ENCODE measurements around the gene BCAR3.
"Not testable (repeated sequence)": the region's sequence is repeated elsewhere in the genome, so short reads cannot be mapped to it uniquely, and the experiment has no call there.

BCAR3 gene

GRCh38 chr1:93683234-93683633 is 1.6 kb upstream of the BCAR3 start:
- Mint-ChIP-seq H3K9me3 (no peaks in the 10 kb centered on the region), H3K36me3 (no peaks in the 10 kb centered on the region), H3K4me1 (peaks cover 12% of the 10 kb centered on the region), H3K4me3 (no peak overlapping the region), H3K27ac (no peak overlapping the region)
- ATAC-seq: no peak
- DNase-seq (ENCODE audit: low spot score in 2 of 2): no peak

- H3K36me3 Mint-ChIP-seq: no peaks in the 10 kb centered on the region
- no peak for ATAC-seq
- peaks cover 12% of the 10 kb centered on the region for H3K4me1 Mint-ChIP-seq
- no peak overlapping the region for H3K27ac Mint-ChIP-seq
- no peak for DNase-seq (ENCODE audit: low spot score in 2 of 2)
- peak overlapping the region; percentile 69 for H3K4me3 Mint-ChIP-seq
- H3K9me3 Mint-ChIP-seq: no peaks in the 10 kb centered on the region
Observed at GRCh38 chr1:93681989-93682412, 364 bp upstream of the BCAR3 start.

- Mint-ChIP-seq H3K27ac (no peak overlapping the region), H3K36me3 (no peaks in the 10 kb centered on the region), H3K9me3 (no peaks in the 10 kb centered on the region), H3K4me3 (peak overlapping the region; percentile 69), H3K4me1 (peaks cover 12% of the 10 kb centered on the region)
- DNase-seq (ENCODE audit: low spot score in 2 of 2) (peak; percentile 16 to 62), ATAC-seq (peak; percentile 81)
Observed at GRCh38 chr1:93680420-93681100, 1.1 kb downstream of the BCAR3 start.

DNA sequence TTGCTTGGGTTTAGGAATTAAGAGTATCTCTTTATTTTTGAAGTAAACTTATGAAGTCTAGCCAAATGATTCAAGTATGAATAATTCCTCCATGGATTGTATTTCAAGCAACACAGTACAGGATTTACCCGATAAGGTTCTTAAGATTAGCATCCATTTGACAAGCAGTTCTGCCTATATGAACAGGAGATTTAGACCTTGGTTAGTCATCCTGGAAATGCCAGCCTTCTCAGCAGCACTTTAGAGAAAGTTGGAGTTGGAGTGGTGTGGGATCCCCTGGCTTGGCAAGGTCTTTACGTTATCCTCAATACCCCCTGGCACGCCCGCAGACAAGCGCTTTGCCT is 1.6 kb downstream of the BCAR3 start:
- Mint-ChIP-seq H3K4me1 (peaks cover 12% of the 10 kb centered on the region), H3K36me3 (no peaks in the 10 kb centered on the region), H3K27ac (no peak overlapping the region), H3K9me3 (no peaks in the 10 kb centered on the region), H3K4me3 (no peak overlapping the region)
- ATAC-seq (no peak), DNase-seq (ENCODE audit: low spot score in 2 of 2) (no peak)

- Mint-ChIP-seq H3K27ac (no peak overlapping the region), H3K36me3 (no peaks in the 10 kb centered on the region), H3K4me3 (no peak overlapping the region), H3K9me3 (no peaks in the 10 kb centered on the region), H3K4me1 (peaks cover 12% of the 10 kb centered on the region)
- ATAC-seq (no peak), DNase-seq (ENCODE audit: low spot score in 2 of 2) (no peak)
Observed at GRCh38 chr1:93679546-93679945, 2.1 kb downstream of the BCAR3 start.

DNA sequence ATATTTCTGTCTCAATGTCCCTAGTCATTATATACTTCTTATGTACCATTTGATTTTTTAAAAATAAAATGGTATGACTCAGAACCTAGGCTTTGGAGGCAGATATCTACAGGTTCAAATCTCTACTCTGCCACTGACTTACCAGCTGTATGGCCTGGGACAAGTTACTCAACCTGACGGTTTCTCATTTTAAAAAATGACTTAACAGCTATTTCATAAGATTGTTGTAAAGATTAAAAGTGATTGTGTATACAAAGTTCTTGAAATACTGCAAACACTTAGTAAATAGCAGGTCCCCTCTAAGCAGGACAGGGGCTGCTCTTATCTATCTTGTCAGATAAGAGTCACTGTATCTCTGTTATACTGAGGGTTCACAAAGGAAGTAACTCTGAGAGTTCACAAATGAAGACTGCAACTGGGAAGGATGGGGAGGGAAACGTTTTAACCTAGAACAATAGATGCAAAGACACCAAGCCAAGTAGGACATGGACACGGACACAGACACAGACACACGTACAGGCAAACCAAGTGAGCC is 2.6 kb downstream of the BCAR3 start:
- Mint-ChIP-seq H3K27ac (no peak overlapping the region), H3K9me3 (no peaks in the 10 kb centered on the region), H3K4me1 (peaks cover 12% of the 10 kb centered on the region), H3K4me3 (no peak overlapping the region), H3K36me3 (no peaks in the 10 kb centered on the region)
- ATAC-seq: no peak
- DNase-seq (ENCODE audit: low spot score in 2 of 2): no peak

- DNase-seq (ENCODE audit: low spot score in 2 of 2) (no peak), ATAC-seq (no peak)
- no peak overlapping the region for H3K4me3 Mint-ChIP-seq
- H3K9me3 Mint-ChIP-seq: no peaks in the 10 kb centered on the region
- no peaks in the 10 kb centered on the region for H3K36me3 Mint-ChIP-seq
- H3K4me1 Mint-ChIP-seq: peaks cover 12% of the 10 kb centered on the region
- no peak overlapping the region for H3K27ac Mint-ChIP-seq
Observed at GRCh38 chr1:93678491-93678890, 3.1 kb downstream of the BCAR3 start.

- Mint-ChIP-seq H3K4me3 (no peak overlapping the region), H3K27ac (no peak overlapping the region), H3K36me3 (no peaks in the 10 kb centered on the region), H3K9me3 (no peaks in the 10 kb centered on the region), H3K4me1 (peaks cover 12% of the 10 kb centered on the region)
- DNase-seq (ENCODE audit: low spot score in 2 of 2) (no peak), ATAC-seq (no peak)
Observed at GRCh38 chr1:93677729-93678128, 3.9 kb downstream of the BCAR3 start.

DNA sequence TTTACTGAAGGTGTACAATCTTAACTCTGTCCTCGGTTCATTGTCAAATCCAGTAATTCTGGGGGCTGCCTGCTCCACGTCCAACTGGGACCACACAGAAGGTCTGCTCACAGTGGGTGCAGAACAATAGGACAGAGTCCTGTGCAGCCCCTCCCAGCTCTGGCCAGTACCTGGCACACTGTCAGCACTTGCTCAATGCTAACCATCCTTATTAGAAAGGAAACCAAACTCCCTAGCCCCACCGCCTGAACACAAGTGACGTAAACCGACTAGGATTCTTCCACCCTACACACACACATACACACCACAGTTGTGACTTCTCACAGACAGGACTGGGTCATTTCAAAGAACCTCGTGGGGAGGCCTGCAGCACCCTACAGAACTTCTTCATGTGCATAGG is 5.2 kb downstream of the BCAR3 start:
- Mint-ChIP-seq H3K4me1 (peaks cover 6% of the 10 kb centered on the region), H3K36me3 (no peaks in the 10 kb centered on the region), H3K9me3 (no peaks in the 10 kb centered on the region), H3K27ac (no peak overlapping the region), H3K4me3 (no peak overlapping the region)
- no peak for ATAC-seq
- no peak for DNase-seq (ENCODE audit: low spot score in 2 of 2)

DNA sequence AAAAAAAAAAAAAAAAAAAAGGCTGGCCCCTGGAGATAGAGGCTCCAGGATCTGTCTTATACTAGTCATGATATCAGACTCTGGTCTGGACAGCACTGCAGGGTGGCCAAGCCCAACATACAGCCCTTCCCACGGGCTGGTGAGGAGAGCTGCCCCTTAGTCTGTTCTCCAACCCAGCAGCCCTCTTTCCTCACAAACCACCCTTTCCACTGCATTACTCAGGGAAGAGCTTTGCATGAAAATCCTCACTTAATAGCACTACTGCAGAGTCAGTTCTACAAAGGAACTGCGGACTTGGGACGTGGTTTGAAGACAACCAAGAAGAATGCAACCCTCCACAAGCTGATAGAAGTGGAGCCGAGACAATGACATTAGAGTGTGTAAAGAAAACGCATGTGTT is 5.7 kb downstream of the BCAR3 start:
- no peaks in the 10 kb centered on the region for H3K36me3 Mint-ChIP-seq
- H3K4me1 Mint-ChIP-seq: peaks cover 5% of the 10 kb centered on the region
- no peak overlapping the region for H3K27ac Mint-ChIP-seq
- ATAC-seq (no peak), DNase-seq (ENCODE audit: low spot score in 2 of 2) (no peak)
- H3K9me3 Mint-ChIP-seq: no peaks in the 10 kb centered on the region
- no peak overlapping the region for H3K4me3 Mint-ChIP-seq

GRCh38 chr1:93675271-93675670 is 6.4 kb downstream of the BCAR3 start:
- Mint-ChIP-seq H3K4me3 (no peak overlapping the region), H3K9me3 (no peaks in the 10 kb centered on the region), H3K27ac (no peak overlapping the region), H3K4me1 (no peaks in the 10 kb centered on the region), H3K36me3 (no peaks in the 10 kb centered on the region)
- DNase-seq (ENCODE audit: low spot score in 2 of 2) (no peak), ATAC-seq (no peak)

DNA sequence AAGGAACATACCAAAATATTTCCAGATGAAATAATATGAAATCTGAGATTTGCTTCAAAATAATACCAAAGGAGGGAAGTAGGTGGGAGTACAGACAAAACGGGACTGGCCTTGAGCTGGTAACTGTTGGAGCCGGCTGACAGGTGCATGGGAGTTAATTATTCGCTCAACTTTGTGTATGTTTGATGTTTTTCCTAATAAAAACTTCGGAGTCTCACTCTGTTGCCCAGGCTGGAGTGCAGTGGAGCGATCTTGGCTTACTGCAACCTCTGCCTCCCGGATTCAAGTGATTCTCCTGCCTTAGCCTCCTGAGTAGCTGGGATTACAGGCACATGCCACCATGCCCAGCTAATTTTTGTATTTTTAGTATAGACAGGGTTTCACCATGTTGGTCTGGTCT is 7.6 kb downstream of the BCAR3 start:
- ATAC-seq; DNase-seq (ENCODE audit: low spot score in 2 of 2); H3K4me3 Mint-ChIP-seq; H3K36me3 Mint-ChIP-seq; H3K4me1 Mint-ChIP-seq; H3K27ac Mint-ChIP-seq; H3K9me3 Mint-ChIP-seq: not testable (repeated sequence)

DNA sequence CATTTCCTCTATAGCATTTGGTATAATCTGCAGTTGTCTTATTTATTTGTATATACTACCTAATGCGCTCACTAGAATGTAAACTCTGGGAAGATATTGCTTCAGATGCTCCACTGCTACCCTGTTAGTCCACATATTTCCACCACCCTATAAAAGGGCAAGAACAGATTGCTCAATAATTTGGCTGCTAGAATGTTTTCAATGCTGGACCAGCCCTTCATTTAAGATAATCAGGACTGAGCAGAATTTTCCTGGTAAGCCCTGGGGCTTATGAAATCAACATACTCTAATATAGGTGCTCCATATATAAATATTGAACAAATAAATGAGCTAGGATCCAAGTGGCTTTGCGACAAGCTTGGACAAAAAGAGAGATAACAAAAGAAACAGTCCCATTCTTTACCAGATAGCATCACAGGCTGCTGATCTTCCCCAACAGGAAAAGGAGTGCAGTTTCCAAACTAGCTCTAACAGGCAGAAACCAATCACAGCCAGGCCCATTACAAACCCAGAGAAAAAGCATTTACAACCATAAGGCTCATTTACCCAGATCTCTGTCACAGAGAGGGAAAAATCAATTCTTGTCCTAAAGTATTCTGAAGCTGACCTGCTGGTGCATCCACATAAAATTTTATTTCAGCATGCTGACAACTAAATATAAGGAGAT is 8.3 kb downstream of the BCAR3 start:
- H3K9me3 Mint-ChIP-seq: no peaks in the 10 kb centered on the region
- no peak for DNase-seq (ENCODE audit: low spot score in 2 of 2)
- ATAC-seq: no peak
- no peaks in the 10 kb centered on the region for H3K36me3 Mint-ChIP-seq
- H3K4me1 Mint-ChIP-seq: no peaks in the 10 kb centered on the region
- no peak overlapping the region for H3K4me3 Mint-ChIP-seq
- no peak overlapping the region for H3K27ac Mint-ChIP-seq

GRCh38 chr1:93672477-93673162 is 9.0 kb downstream of the BCAR3 start:
- Mint-ChIP-seq H3K36me3 (no peaks in the 10 kb centered on the region), H3K4me1 (no peaks in the 10 kb centered on the region), H3K27ac (no peak overlapping the region), H3K4me3 (no peak overlapping the region), H3K9me3 (no peaks in the 10 kb centered on the region)
- DNase-seq (ENCODE audit: low spot score in 2 of 2): no peak
- ATAC-seq: no peak

DNA sequence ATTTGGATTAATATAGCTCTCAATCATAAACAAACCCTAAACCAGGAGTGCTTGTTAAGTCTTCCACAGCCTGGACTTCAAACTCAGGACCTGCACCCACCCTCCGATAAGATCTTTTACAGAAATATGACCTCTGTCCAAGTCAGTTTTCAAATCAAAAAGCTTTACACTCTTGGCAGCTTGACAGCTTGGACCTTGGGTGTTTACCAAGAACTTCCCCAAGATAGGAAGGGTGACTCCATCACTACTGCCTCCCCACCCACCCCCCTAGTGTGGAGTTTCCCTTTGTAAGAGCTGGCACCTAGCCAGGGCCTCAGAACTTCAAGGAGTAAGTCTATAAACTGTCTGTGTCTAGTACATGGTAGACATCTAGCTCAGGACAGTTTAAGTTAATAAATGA is 9.6 kb downstream of the BCAR3 start:
- H3K27ac Mint-ChIP-seq: no peak overlapping the region
- no peak overlapping the region for H3K4me3 Mint-ChIP-seq
- no peaks in the 10 kb centered on the region for H3K36me3 Mint-ChIP-seq
- DNase-seq (ENCODE audit: low spot score in 2 of 2) (no peak), ATAC-seq (no peak)
- H3K4me1 Mint-ChIP-seq: no peaks in the 10 kb centered on the region
- H3K9me3 Mint-ChIP-seq: no peaks in the 10 kb centered on the region

DNA sequence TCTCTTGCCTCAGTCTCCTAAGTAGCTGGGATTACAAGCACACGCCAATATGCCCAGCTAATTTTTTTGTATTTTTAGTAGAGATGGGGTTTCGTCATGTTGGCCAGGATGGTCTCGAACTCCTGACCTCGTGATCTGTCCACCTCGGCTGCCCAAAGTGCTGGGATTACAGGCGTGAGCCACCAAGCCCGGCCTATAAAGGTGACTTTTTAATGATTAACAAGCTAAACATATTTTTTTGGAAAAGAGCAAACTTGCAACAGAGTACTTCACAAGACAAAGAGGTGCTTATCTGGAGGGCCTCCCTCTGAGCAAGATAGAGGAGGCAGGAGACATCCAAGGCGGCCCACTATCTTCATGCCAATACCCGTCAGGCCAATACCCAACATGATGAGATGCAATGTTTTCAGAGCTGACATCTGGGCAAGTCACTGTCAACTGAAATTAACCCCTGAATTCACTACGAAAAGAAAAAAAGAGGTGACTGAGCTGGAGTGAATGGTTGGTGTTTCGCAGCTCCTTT is 10.5 kb downstream of the BCAR3 start:
- Mint-ChIP-seq H3K4me1 (no peaks in the 10 kb centered on the region), H3K27ac (no peak overlapping the region), H3K36me3 (no peaks in the 10 kb centered on the region), H3K4me3 (no peak overlapping the region), H3K9me3 (no peaks in the 10 kb centered on the region)
- no peak for DNase-seq (ENCODE audit: low spot score in 2 of 2)
- no peak for ATAC-seq

Measured in stimulated activated effector memory CD8-positive, alpha-beta T cell treated with anti-CD3 and anti-CD28 coated beads, Interleukin-12 subunit alpha, Interleukin-12 subunit beta, amount 100 ng/mL, for 72 hours (primary cell).